ENCODE results near the gene NAA16.
A peak's percentile ranks its signal among the peaks of the same experiment; 100 is the strongest.

The NAA16 gene

DNA sequence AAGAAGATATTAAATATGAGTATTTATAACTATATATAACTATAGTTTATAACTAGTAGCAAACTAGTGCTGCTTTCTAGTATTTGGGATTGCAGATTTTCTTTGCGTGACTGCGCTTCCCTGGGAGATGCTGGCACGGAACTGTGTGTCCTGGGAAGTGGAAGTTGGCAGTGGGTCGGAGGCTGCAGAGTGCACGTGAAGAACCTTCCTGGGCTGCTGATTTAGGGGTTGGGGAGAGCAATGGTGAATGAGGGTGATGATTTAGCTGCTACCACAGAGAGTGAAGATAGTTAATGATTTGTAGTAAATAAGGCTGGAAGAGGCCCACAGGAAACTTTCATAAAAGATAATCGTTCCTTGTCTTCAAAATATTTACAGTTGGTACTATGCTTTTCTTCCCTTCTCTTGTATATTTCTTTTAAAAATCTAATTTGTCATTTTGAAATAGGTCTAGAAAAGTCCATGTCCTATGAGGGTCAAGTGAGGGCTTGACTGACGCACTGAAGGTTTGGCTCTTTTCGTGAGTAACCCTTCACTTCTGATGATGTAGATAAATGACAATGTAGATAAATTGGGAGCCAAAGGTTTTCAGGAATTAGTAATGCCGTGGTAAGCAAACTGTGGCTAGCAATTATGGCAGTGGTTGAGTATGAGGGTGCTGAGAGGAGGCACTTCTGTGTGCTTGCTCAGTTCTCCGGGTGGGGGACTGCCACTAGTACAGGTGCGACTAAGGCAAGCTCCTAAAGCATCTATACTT lies 3.0 kb upstream of the NAA16 start:
- Histone ChIP-seq H3K36me3 (ENCODE audit: control insufficient read depth, low read depth, low read length) (no peaks in the 10 kb centered on the region), H3K27me3 (ENCODE audit: control insufficient read depth, insufficient read depth, low read length) (no peaks in the 10 kb centered on the region), H3K9ac (ENCODE audit: low read length) (no peak overlapping the region), H3K27ac (ENCODE audit: low read length) (no peak overlapping the region), H3K4me3 (ENCODE audit: low read length) (no peak overlapping the region), H3K9me3 (ENCODE audit: control insufficient read depth, low read depth, low read length) (no peaks in the 10 kb centered on the region), H3K4me1 (ENCODE audit: control insufficient read depth, low read depth, low read length) (peaks cover 2% of the 10 kb centered on the region)

DNA sequence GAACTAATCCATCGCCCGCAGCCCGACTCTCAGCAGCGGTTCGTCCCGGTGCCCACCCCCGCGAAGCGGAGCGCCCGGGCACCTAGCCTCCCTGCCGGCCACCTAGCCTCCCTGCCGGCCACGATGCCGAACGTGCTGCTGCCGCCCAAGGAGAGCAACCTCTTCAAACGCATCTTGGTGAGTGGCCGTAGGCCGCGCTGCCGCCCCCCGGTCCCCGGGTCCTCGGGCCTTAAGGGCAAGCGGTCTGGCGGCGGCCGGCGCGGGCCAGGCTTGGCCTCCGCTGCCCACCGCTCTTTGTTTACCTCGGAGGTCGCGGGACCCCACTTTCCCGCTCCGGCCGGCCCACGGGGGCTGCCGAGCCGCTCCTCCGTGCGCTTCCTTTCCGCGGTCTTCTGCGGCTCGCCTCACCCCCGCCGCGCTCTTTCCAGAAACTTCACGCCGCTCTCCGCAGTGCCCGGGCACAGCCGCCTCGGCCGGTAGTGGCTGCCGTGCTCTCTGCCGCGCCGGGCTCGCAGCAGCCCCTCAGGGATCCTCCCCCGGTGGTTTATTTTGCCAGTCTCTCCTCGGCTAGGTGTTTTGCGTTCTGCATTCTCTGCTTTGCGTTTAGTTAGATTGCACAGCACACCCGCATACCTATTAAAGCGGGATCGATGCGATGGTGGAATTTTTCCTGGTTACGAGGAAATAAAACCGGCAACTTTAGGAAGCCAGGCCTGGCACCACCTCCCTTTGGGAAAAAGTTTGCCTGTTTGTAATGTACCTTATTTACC lies 524 bp downstream of the NAA16 start:
- Histone ChIP-seq H3K9ac (ENCODE audit: low read length) (peak overlapping the region; percentile 97), H3K4me1 (ENCODE audit: control insufficient read depth, low read depth, low read length) (peaks cover 23% of the 10 kb centered on the region), H3K9me3 (ENCODE audit: control insufficient read depth, low read depth, low read length) (no peaks in the 10 kb centered on the region), H3K4me3 (ENCODE audit: low read length) (peak overlapping the region; percentile 100), H3K36me3 (ENCODE audit: control insufficient read depth, low read depth, low read length) (no peaks in the 10 kb centered on the region), H3K27ac (ENCODE audit: low read length) (peak overlapping the region; percentile 71), H3K27me3 (ENCODE audit: control insufficient read depth, insufficient read depth, low read length) (no peaks in the 10 kb centered on the region)

DNA sequence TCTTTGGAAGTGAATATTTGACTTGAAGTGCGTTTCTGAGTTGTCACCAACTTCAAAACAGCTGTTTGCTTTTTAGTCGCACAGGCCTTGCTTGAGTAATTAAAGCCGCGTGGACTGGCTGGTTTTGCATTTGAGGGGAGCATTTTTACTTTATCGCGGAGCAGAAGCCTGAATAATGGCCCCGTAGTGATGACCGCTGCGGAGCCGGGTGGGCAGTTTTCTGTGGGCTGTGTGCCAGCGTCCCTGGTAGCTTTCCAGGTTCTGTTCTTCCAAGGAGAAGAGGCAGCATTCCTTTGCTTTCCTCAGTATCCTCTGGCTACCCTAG lies 1.1 kb downstream of the NAA16 start:
- Histone ChIP-seq H3K27me3 (ENCODE audit: control insufficient read depth, insufficient read depth, low read length) (no peaks in the 10 kb centered on the region), H3K27ac (ENCODE audit: low read length) (peak overlapping the region; percentile 57), H3K9ac (ENCODE audit: low read length) (peak overlapping the region; percentile 97), H3K4me1 (ENCODE audit: control insufficient read depth, low read depth, low read length) (peaks cover 23% of the 10 kb centered on the region), H3K4me3 (ENCODE audit: low read length) (peak overlapping the region; percentile 100), H3K36me3 (ENCODE audit: control insufficient read depth, low read depth, low read length) (peaks cover 5% of the 10 kb centered on the region), H3K9me3 (ENCODE audit: control insufficient read depth, low read depth, low read length) (no peaks in the 10 kb centered on the region)

DNA sequence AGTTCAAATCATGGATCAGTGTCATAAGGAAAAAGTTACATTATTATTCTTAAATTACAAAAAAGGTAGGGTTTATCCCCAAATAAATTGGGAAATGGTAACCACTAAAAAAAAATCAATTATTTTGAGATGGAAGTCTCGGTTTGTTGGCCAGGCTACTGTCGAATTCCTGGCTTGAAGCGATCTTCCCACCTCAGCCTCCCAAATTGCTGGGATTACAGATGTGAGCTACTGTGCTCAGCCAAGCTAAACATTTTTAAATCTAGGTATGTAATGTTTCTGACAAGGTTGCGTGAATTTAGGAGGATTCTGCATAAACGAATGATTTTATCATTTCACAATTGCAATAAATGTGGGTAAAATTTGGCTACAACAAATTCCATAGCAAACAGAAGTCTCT lies 2.0 kb downstream of the NAA16 start:
- no peak overlapping the region for H3K27ac ChIP-seq (ENCODE audit: low read length)
- peak overlapping the region; percentile 100 for H3K4me3 ChIP-seq (ENCODE audit: low read length)
- peaks cover 23% of the 10 kb centered on the region for H3K4me1 ChIP-seq (ENCODE audit: control insufficient read depth, low read depth, low read length)
- no peaks in the 10 kb centered on the region for H3K27me3 ChIP-seq (ENCODE audit: control insufficient read depth, insufficient read depth, low read length)
- peak overlapping the region; percentile 97 for H3K9ac ChIP-seq (ENCODE audit: low read length)
- peaks cover 8% of the 10 kb centered on the region for H3K36me3 ChIP-seq (ENCODE audit: control insufficient read depth, low read depth, low read length)
- no peaks in the 10 kb centered on the region for H3K9me3 ChIP-seq (ENCODE audit: control insufficient read depth, low read depth, low read length)

DNA sequence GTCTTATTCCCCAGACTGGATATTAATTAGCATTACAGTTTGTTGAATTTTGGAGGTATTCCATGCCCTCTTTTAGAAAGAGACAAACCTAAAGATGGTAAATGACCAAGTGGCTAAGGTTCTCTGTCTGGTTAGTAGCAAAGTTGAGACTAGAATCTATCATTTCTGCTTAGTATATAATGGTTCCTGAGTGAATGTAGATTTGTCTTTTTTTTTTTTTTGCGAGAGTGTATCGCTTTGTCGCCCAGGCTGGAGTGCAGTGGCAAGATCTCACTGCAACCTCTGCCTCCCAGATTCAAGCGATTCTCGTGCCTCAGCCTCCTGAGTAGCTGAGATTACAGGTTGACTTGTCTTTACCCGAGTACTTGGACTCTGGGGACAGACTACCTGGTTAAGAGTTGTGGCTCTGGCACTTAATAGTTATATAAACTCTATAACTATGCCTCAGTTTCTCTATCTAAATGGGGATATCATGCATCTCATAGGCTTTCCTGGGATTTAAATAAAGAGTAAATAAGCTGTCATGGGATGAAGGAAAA lies 2.7 kb downstream of the NAA16 start:
- Histone ChIP-seq H3K27ac (ENCODE audit: low read length) (no peak overlapping the region), H3K4me1 (ENCODE audit: control insufficient read depth, low read depth, low read length) (peaks cover 23% of the 10 kb centered on the region), H3K9me3 (ENCODE audit: control insufficient read depth, low read depth, low read length) (no peaks in the 10 kb centered on the region), H3K9ac (ENCODE audit: low read length) (no peak overlapping the region), H3K4me3 (ENCODE audit: low read length) (peak overlapping the region; percentile 100), H3K27me3 (ENCODE audit: control insufficient read depth, insufficient read depth, low read length) (no peaks in the 10 kb centered on the region), H3K36me3 (ENCODE audit: control insufficient read depth, low read depth, low read length) (peaks cover 8% of the 10 kb centered on the region)

DNA sequence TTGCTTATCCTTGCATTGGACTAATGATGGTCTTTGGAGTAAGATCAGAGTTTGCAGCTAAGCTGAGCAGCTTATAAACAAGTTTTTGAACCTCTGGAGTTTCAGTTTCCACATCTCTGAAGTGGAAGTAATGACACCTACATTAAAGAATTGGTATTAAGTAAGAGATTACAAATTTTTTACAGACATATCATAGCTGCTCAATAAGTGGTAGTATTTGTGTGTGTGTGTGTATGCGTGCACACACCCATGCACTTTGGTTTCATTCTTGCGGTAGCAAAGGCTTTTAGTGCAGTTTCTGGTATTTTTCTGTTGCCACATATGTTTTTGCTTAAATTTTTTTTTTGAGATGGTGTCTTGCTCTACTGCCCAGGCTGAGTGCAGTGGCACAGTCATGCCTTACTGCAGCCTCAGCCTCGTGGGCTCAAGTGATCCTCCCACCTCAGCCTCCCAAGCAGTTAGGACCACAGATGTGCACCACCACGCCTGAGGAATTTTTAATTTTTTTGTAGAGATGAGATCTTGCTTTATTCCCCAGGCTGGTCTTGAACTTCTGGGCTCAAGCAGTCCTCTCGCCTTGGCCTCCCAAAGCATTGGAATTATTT lies 4.5 kb downstream of the NAA16 start:
- Histone ChIP-seq H3K27ac (ENCODE audit: low read length) (no peak overlapping the region), H3K36me3 (ENCODE audit: control insufficient read depth, low read depth, low read length) (peaks cover 15% of the 10 kb centered on the region), H3K27me3 (ENCODE audit: control insufficient read depth, insufficient read depth, low read length) (no peaks in the 10 kb centered on the region), H3K9ac (ENCODE audit: low read length) (no peak overlapping the region), H3K4me3 (ENCODE audit: low read length) (no peak overlapping the region), H3K9me3 (ENCODE audit: control insufficient read depth, low read depth, low read length) (no peaks in the 10 kb centered on the region), H3K4me1 (ENCODE audit: control insufficient read depth, low read depth, low read length) (peaks cover 23% of the 10 kb centered on the region)

DNA sequence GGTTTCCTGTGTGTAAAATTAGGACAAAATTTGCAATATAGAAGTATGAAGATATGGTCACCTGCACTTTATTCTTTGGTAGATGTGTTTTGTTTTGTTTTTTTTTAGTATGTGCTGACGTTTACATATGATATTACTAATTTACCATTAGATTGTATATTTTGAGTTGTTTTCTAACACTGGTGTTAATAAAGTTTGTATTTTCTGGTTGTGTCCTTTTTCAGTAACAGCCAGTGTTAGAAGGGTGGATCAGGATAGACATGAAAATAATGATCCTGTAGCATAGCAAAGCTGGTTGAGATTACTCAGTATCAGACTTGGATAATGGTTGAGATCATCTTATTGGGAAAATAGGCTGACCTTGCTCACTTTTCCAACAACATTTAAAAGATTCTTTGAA lies 6.2 kb downstream of the NAA16 start:
- H3K9ac ChIP-seq (ENCODE audit: low read length): no peak overlapping the region
- H3K4me3 ChIP-seq (ENCODE audit: low read length): no peak overlapping the region
- no peaks in the 10 kb centered on the region for H3K9me3 ChIP-seq (ENCODE audit: control insufficient read depth, low read depth, low read length)
- no peaks in the 10 kb centered on the region for H3K27me3 ChIP-seq (ENCODE audit: control insufficient read depth, insufficient read depth, low read length)
- peaks cover 20% of the 10 kb centered on the region for H3K36me3 ChIP-seq (ENCODE audit: control insufficient read depth, low read depth, low read length)
- no peak overlapping the region for H3K27ac ChIP-seq (ENCODE audit: low read length)
- peaks cover 23% of the 10 kb centered on the region for H3K4me1 ChIP-seq (ENCODE audit: control insufficient read depth, low read depth, low read length)

DNA sequence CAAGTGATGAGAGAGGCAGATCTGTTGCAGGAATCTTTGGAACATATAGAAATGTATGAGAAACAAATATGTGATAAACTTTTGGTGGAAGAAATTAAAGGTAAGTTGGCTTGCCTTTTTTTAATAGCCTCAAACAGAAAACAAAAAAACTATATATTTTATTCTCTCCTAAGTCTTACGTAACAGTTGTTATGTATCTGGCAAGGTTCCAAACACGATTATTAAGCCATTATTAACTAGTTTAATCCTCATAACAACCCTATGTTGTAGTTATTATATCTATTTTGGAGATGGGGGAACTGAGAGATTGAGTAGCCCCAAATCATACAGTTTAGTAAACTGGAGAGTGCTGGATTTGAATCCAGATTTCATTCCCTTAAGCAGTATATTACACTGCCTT lies 14.7 kb downstream of the NAA16 start:
- H3K27ac ChIP-seq (ENCODE audit: low read length): no peak overlapping the region
- peaks cover 61% of the 10 kb centered on the region for H3K36me3 ChIP-seq (ENCODE audit: control insufficient read depth, low read depth, low read length)
- no peaks in the 10 kb centered on the region for H3K27me3 ChIP-seq (ENCODE audit: control insufficient read depth, insufficient read depth, low read length)
- no peaks in the 10 kb centered on the region for H3K4me1 ChIP-seq (ENCODE audit: control insufficient read depth, low read depth, low read length)
- H3K9me3 ChIP-seq (ENCODE audit: control insufficient read depth, low read depth, low read length): no peaks in the 10 kb centered on the region
- no peak overlapping the region for H3K4me3 ChIP-seq (ENCODE audit: low read length)
- H3K9ac ChIP-seq (ENCODE audit: low read length): no peak overlapping the region

DNA sequence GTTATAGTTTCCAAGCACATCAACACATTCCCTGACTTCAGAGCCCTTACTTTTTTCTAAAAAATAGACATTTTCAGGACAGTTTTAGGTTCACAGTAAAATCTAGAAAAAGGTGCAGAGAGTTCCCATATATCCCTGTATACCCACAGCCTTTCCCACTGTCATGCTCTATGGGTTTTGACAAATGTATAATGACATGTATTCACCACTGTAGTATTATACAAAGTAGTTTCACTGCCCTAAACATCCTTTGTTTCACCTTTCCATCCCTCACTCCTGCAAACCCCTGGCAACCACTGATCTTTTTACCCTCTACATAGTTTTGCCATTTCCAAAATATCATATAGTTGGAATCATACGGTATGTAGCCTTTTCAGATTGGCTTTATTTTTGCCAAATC lies 15.6 kb downstream of the NAA16 start:
- H3K4me3 ChIP-seq (ENCODE audit: low read length): no peak overlapping the region
- H3K27me3 ChIP-seq (ENCODE audit: control insufficient read depth, insufficient read depth, low read length): no peaks in the 10 kb centered on the region
- peaks cover 62% of the 10 kb centered on the region for H3K36me3 ChIP-seq (ENCODE audit: control insufficient read depth, low read depth, low read length)
- H3K9ac ChIP-seq (ENCODE audit: low read length): no peak overlapping the region
- H3K4me1 ChIP-seq (ENCODE audit: control insufficient read depth, low read depth, low read length): no peaks in the 10 kb centered on the region
- H3K9me3 ChIP-seq (ENCODE audit: control insufficient read depth, low read depth, low read length): no peaks in the 10 kb centered on the region
- H3K27ac ChIP-seq (ENCODE audit: low read length): no peak overlapping the region

DNA sequence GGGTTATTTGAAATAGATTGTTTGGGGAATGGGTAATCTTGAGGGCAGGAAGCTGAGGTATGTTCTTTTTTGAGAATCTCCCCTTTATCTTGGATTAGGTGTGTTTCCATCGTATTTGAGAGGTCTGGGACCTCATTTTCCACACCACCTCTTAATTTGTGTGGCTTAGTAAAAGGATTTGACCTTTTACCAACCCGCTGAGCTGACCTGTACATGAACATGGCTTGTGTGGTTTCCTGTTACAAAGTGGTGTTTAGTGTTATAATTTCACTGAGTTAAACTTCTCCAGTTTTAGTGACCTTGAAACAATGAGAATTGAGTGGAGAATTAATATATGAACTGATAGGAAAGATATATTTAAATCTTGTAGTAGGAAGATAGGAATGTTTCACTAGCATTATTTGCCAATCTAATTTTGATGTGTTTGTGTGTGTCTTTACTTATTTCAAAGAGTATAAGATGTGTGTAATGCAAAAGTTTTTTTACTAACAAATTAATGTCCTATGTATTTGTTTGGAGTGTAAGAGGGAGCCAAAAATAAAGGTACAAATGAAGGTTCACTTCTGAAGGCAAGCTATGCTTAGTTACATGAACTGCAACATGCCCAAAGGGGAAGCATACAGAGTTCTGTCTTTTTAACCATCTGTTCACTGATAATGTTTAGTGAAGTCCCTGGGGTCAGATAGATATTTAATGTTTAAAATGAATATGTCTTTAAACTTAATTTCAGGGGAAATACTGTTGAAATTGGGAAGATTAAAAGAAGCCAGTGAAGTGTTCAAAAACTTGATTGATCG lies 17.1 kb downstream of the NAA16 start:
- H3K27me3 ChIP-seq (ENCODE audit: control insufficient read depth, insufficient read depth, low read length): no peaks in the 10 kb centered on the region
- H3K9ac ChIP-seq (ENCODE audit: low read length): no peak overlapping the region
- H3K36me3 ChIP-seq (ENCODE audit: control insufficient read depth, low read depth, low read length): peaks cover 74% of the 10 kb centered on the region
- H3K9me3 ChIP-seq (ENCODE audit: control insufficient read depth, low read depth, low read length): no peaks in the 10 kb centered on the region
- no peaks in the 10 kb centered on the region for H3K4me1 ChIP-seq (ENCODE audit: control insufficient read depth, low read depth, low read length)
- no peak overlapping the region for H3K4me3 ChIP-seq (ENCODE audit: low read length)
- H3K27ac ChIP-seq (ENCODE audit: low read length): no peak overlapping the region

DNA sequence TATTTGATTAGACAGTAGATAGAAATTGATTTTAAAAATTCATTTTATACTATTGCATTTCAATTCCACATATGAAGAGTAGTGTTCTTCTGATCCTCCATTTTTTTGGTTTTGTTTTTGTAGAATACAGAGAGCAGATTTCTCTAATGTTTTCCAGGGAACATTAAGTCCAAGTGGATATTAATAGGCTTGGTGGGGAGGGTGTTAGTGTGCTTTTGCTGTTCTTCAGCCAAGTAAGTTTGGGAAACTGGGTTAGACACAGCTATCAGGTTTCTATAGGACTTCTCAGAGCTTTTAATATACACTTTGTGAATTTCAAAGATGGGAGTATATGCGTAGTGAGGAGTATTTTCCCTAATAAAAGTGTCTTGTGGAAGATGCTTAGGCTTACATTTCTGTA lies 21.8 kb downstream of the NAA16 start:
- Histone ChIP-seq H3K9ac (ENCODE audit: low read length) (no peak overlapping the region), H3K4me3 (ENCODE audit: low read length) (no peak overlapping the region), H3K27me3 (ENCODE audit: control insufficient read depth, insufficient read depth, low read length) (no peaks in the 10 kb centered on the region), H3K36me3 (ENCODE audit: control insufficient read depth, low read depth, low read length) (peaks cover 68% of the 10 kb centered on the region), H3K4me1 (ENCODE audit: control insufficient read depth, low read depth, low read length) (no peaks in the 10 kb centered on the region), H3K9me3 (ENCODE audit: control insufficient read depth, low read depth, low read length) (no peaks in the 10 kb centered on the region), H3K27ac (ENCODE audit: low read length) (no peak overlapping the region)
